Suprapubic skin (tissue), 4 donors: Measurements from ENCODE around the gene BBS4. TPM values are rescaled to one million over a fixed set of nuclear protein-coding genes. Genes with fewer than 3 reads are reported as not detected.
"Not testable (repeated sequence)": the region's sequence is repeated elsewhere in the genome, so short reads cannot be mapped to it uniquely, and the experiment has no call there.

Source experiments
- DNase-seq, 2 donors: peaks; one replicate each; pipeline ENCODE4 v3.0.0-alpha.2; 2019; ENCODE audit warnings: low spot score in 2 of 2
- H3K27ac ChIP-seq: fragments of 200-600 bp; sonication (generic); one replicate; pipeline ENCODE4 v1.5.1; 2019
- H3K27me3 ChIP-seq: fragments of 200-600 bp; sonication (generic); one replicate; pipeline ENCODE4 v1.5.1; 2019
- H3K36me3 ChIP-seq: fragments of 200-600 bp; sonication (generic); one replicate; pipeline ENCODE4 v1.5.1; 2019
- H3K4me1 ChIP-seq: fragments of 200-600 bp; sonication (generic); one replicate; pipeline ENCODE4 v1.5.1; 2019
- H3K4me3 ChIP-seq: fragments of 200-600 bp; sonication (generic); one replicate; pipeline ENCODE4 v1.5.1; 2019; ENCODE audit warnings: mild to moderate bottlenecking
- H3K9me3 ChIP-seq: fragments of 200-600 bp; sonication (generic); one replicate; pipeline ENCODE4 v1.5.1; 2019
- CTCF ChIP-seq, 2 donors: fragments of 200-600 bp in 1 of 2; fragments of 450-650 bp in 1 of 2; sonication (generic) in 1 of 2; IDR thresholded peaks; one replicate each; pipeline ENCODE4 v1.5.1; 2016 to 2019; ENCODE audit warnings: antibody characterized with exemption in 2 of 2, mild to moderate bottlenecking in 1 of 2, moderate library complexity in 1 of 2
- EP300 ChIP-seq: sonication (generic); formaldehyde crosslinking; IDR thresholded peaks from one replicate; pipeline ENCODE4 v1.6.1; 2017; ENCODE audit warnings: antibody characterized with exemption
- POLR2A ChIP-seq, 2 donors: fragments of 450-650 bp; IDR thresholded peaks; one replicate each; pipeline ENCODE4 v1.6.1; 2017; ENCODE audit warnings: antibody characterized with exemption in 2 of 2, mild to moderate bottlenecking in 2 of 2, moderate library complexity in 2 of 2
- POLR2AphosphoS5 ChIP-seq, 3 donors: sonication (generic); formaldehyde crosslinking; IDR thresholded peaks; one replicate each; pipeline ENCODE4 v1.6.1; 2017; ENCODE audit warnings: antibody characterized with exemption in 3 of 3
- WGBS: methylation state at CpG from one replicate; pipeline ENCODE4 v1.1.5; 2018; 5-methylcytosine and 5-hydroxymethylcytosine counted together
- total RNA-seq, 4 donors: library from RNA; depleted of rRNA; stranded (reverse); fragments of >200 nt; gene quantifications; one replicate each; pipeline ENCODE4 v1.1.0, GENCODE V29; 2016

The BBS4 gene
- total RNA-seq, 4 donors from 2014 or later, result 10.8 to 53.9 (median 21.2) TPM

DNA sequence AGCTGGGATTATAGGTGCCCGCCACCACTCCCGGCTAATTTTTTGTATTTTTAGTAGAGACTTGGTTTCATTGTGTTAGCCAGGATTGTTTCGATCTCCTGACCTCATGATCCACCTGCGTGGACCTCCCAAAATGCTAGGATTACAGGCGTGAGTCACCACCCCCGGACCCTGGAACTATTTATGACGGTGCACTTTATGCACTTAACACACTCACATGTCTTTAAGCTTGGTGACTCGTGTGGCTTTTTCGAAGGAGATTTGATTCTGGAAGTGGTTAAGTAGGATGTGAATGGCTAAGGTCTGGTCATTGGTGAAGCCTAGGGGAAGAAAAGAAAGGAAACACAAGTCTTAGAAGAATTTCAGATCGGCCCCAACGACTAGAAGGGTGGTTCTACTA lies 20.3 kb downstream of the BBS4 start:
- no peak for TF ChIP-seq CTCF (IDR thresholded peaks at IDR 0.05)
- no peak for TF ChIP-seq EP300
- Histone ChIP-seq H3K27me3 (no peaks in the 10 kb centered on the region), H3K4me3 (no peak overlapping the region), H3K9me3 (no peaks in the 10 kb centered on the region), H3K36me3 (no peaks in the 10 kb centered on the region), H3K4me1 (no peaks in the 10 kb centered on the region), H3K27ac (no peak overlapping the region)
- WGBS, result 95% methylated on average over 11 of the region's 11 CpGs
- DNase-seq, result no peak

- not testable (repeated sequence) for DNase-seq, H3K4me3 ChIP-seq, H3K4me1 ChIP-seq, H3K9me3 ChIP-seq, H3K27me3 ChIP-seq, H3K27ac ChIP-seq
- WGBS, result 86% methylated on average over 8 of the region's 8 CpGs
- H3K36me3 ChIP-seq, result peaks cover 22% of the 10 kb centered on the region
Observed at GRCh38 chr15:72708551-72709303, 22.7 kb downstream of the BBS4 start.

DNA sequence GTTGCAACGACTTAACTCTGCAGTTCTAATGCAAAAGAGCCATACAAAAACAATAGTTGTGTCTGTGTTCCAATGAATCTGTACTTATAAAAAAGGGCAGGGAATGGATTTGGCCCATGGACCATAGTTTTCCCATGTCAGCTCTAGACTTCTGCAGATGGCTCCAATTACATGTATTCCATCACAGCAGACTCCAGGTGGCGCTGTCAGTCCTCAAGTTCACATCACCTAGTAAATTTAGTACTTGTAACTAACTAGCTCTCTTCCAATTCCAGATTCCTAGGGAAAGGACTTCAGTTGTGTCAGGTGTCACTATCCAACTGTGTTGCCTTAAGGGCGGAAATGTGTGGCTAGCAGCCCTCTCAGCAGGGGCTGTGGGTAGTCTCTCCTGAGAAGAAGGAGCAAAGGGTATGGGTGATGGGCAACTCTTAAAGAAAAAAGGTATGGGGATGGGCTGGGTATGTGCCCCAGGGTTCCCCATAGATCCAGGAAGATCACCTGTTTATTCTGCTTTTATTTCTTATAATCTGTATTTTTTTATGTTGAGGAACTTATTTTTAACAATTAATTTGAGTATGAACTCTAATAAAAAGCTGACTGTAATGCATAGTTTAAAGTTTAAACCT lies 36.2 kb downstream of the BBS4 start:
- no peaks in the 10 kb centered on the region for H3K27me3 ChIP-seq
- peaks cover 18% of the 10 kb centered on the region for H3K36me3 ChIP-seq
- no peak overlapping the region for H3K4me3 ChIP-seq
- 33% methylated on average over 3 of the region's 3 CpGs for WGBS
- H3K9me3 ChIP-seq, result no peaks in the 10 kb centered on the region
- no peaks in the 10 kb centered on the region for H3K4me1 ChIP-seq
- no peak overlapping the region for H3K27ac ChIP-seq
- peak in 1 of 2 donors; percentile 69 for DNase-seq
- TF ChIP-seq CTCF (IDR thresholded peaks at IDR 0.05) (peak in 1 of 2 donors; percentile 51), POLR2AphosphoS5 (IDR thresholded peaks at IDR 0.05) (no peak), POLR2A (IDR thresholded peaks at IDR 0.05) (no peak), EP300 (no peak)

- TF ChIP-seq POLR2A (IDR thresholded peaks at IDR 0.05) (no peak), CTCF (IDR thresholded peaks at IDR 0.05) (no peak), POLR2AphosphoS5 (IDR thresholded peaks at IDR 0.05) (no peak), EP300 (no peak)
- no peak for DNase-seq
- no peaks in the 10 kb centered on the region for H3K4me1 ChIP-seq
- 89% methylated on average over 1 of the region's 1 CpG for WGBS
- no peak overlapping the region for H3K27ac ChIP-seq
- H3K9me3 ChIP-seq, result no peaks in the 10 kb centered on the region
- no peak overlapping the region for H3K4me3 ChIP-seq
- no peaks in the 10 kb centered on the region for H3K27me3 ChIP-seq
- peaks cover 12% of the 10 kb centered on the region for H3K36me3 ChIP-seq
Observed at GRCh38 chr15:72724028-72724427, 38.0 kb downstream of the BBS4 start.

DNA sequence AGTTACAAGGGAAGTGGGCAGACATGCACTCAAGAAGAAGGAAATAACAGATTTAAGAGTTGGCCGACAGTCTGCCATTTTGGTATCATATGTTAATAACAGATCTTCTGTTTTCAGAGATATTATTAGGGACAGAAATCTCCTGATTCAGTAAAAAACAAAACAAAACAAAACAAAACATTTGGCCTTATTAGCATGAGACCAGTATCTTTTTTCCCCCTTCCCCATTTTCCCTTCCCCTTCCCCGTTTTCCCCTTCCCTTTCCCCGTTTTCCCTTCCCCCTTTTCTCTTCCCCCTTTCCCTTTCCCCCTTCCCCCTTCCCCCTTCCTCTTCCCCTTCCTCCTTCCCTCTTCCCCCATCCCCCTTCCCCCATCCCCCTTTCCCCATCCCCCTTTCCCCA lies 39.4 kb downstream of the BBS4 start:
- H3K36me3 ChIP-seq, result peaks cover 17% of the 10 kb centered on the region
- no peaks in the 10 kb centered on the region for H3K4me1 ChIP-seq

DNA sequence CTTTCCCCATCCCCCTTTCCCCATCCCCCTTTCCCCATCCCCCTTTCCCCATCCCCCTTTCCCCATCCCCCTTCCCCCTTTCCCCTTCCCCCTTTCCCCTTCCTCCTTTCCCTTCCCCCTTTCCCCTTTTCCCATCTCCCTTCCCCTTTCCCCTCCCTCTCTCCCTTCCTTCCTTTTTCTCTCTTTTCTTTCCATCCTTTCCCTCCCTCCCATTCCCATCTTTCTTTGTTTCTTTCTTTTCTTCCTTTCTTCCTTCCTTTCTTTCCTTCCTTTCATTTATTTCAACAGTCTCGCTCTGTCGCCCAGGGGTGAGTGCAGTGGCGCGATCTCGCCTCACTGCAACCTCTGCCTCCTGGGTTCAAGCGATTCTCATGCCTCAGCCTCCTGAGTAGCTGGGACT lies 39.8 kb downstream of the BBS4 start:
- not testable (repeated sequence) for H3K27me3 ChIP-seq, H3K4me3 ChIP-seq, H3K27ac ChIP-seq, H3K9me3 ChIP-seq, DNase-seq, H3K4me1 ChIP-seq
- H3K36me3 ChIP-seq, result peaks cover 19% of the 10 kb centered on the region
- 98% methylated on average over 6 of the region's 6 CpGs for WGBS

More for the DNA sequence above, 39.4 kb downstream of the BBS4 start:
- Histone ChIP-seq H3K4me3 (no peak overlapping the region), H3K27ac (no peak overlapping the region), H3K9me3 (no peaks in the 10 kb centered on the region), H3K27me3 (no peaks in the 10 kb centered on the region)
- DNase-seq, result no peak
- TF ChIP-seq CTCF (IDR thresholded peaks at IDR 0.05) (no peak), EP300 (no peak), POLR2A (IDR thresholded peaks at IDR 0.05) (no peak), POLR2AphosphoS5 (IDR thresholded peaks at IDR 0.05) (no peak)
- 87% methylated on average over 3 of the region's 3 CpGs for WGBS
